8988T (cell line): ENCODE measurements around the gene ARHGAP26.

Experiments used
- DNase-seq: peaks from one replicate; pipeline ENCODE4 v3.0.0; 2011

ARHGAP26 gene

GRCh38 chr5:143180751-143181150, 410.6 kb downstream of the ARHGAP26 start:
- DNase-seq = no peak

DNA sequence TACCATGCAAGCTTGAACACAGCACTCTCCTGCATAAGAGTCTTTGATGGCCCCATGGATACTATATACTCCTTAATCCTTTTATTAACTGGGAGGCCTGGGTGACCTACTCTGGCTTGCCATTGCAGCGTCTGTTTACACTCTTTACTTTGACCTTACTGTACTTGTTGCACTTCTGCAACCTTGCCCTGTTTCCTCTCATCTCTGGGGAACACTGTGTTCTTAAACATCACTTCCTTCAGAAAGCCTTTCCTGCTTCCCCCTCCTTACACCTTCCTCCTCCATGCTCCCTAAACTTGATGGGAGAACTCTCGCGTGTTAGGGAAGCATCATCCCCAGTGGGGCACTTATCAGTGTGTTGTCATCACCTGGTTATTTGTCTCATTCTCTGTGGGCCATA, 411.0 kb downstream of the ARHGAP26 start:
- DNase-seq = no peak

GRCh38 chr5:143182106-143182505, 411.9 kb downstream of the ARHGAP26 start:
- no peak for DNase-seq

DNA sequence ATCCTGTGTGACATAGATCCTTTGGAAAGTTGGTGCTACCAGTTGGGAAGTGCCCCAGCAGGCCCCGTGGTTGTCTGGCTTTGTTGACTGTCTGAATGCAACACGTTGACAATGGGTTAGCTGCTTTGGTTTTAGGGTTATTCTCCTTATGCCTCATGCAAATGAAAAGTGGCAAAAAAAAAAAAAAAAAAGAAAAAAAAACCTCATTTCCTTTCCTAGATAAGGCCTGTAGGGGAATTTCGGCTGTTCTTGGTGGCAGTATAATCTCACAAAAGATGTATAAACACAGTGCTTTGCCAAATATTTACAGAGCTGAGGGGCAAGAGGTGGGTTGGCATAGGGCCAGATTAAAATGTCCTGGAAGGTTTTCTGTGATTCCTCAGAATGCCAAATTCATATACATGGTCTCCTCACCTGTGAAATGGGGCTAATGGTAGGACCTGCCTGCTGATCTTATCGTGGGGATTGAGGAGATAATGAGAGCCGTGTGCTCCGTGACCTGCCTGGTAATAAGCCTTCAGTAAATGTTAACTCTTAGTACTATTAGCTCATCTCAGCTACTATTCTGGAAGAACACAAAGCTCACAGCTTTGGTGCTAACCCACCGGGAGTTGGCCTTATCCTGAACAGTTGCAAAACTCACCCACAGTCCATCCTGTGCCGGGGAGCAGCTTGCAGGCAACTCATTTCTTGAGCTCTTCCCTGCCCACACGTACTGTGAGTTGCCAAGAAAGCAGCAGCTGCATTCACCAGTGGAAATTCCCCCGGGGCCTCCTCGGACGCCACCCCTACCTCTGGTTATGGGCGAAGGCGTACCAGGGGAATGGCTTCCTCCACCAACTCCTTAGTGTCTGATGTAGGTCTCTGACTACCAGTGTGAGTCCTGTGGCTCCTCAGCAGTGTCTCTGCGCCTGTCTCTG, 413.0 kb downstream of the ARHGAP26 start:
- no peak for DNase-seq

GRCh38 chr5:143183989-143184388, 413.8 kb downstream of the ARHGAP26 start:
- DNase-seq = no peak

GRCh38 chr5:143186623-143187022, 416.4 kb downstream of the ARHGAP26 start:
- DNase-seq = no peak

GRCh38 chr5:143187495-143187894, 417.3 kb downstream of the ARHGAP26 start:
- DNase-seq = no peak

- DNase-seq = no peak
Measured at GRCh38 chr5:143188083-143188482, 417.9 kb downstream of the ARHGAP26 start.

- DNase-seq = no peak
Measured at GRCh38 chr5:143188692-143189091, 418.5 kb downstream of the ARHGAP26 start.

- DNase-seq = no peak
Measured at GRCh38 chr5:143190260-143190810, 420.2 kb downstream of the ARHGAP26 start.

DNA sequence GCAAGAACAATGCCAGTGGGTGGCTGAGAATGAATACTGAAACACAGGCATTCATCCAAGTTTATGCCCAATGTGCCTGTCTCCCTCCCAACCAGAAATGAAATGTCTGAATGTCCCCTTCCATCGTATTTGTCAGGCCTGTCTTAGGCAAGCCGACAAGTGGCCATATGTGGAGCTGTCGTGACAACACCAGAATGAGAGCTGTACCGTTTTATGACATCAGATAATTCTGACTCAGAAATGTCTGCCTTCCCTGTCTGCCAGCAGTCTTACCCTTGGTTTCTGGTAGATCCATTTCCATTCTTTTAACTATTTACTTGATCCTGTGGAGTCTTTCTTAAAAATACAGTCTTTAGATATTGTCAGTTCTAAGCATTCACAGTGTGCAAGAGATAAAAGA, 421.5 kb downstream of the ARHGAP26 start:
- DNase-seq = no peak

DNA sequence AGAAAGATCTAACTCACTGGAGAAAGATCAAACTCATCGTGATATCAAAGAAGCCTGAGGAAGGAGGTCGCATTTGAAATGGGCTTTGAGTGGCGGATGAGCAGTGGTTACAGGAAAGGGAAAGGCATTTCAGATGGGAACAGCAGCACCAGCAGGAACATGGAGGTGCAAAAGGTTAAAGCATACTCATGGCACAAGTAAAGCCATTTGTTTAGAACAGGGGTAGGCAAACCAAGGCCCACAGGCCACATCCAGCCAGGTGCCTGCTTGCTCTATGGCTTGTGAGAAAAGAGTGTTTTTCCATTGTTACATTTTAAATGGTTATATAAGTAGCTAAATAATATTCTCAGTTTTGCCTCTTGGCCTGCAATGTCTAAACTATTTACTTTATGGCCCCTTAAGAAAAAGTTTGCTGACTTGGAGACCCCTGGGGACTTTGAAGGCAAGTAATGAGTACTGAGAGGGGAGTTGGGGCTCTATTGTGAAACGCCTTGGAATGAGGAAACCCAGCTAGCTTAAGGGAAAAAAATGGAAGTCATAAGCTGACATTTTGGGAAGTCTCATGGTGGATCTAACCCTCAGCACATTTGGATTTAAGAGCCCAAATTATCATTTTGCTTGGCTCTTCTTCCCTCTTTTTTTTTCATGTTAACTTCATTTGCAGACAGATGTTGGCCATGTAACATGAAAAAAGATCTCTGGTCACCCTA, 422.2 kb downstream of the ARHGAP26 start:
- DNase-seq = no peak

DNA sequence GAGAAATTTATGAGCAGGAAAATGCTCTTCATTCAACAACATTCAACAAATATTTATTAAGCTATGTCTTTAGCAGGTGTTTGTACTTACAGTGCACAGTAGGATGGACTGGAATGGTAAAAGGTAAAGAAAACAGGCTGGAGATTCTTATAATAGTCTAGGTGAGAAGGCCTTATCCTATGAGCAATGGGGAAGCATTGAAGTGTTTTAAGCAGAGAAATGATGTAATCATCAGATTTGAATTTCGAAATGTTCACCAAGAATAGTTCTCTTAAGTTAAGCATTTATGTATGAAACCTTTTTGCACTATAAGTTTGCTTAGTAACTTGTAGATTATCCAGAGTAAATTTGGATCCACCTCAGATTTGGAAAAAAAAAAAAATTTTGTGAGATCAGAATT, 424.0 kb downstream of the ARHGAP26 start:
- no peak for DNase-seq

DNA sequence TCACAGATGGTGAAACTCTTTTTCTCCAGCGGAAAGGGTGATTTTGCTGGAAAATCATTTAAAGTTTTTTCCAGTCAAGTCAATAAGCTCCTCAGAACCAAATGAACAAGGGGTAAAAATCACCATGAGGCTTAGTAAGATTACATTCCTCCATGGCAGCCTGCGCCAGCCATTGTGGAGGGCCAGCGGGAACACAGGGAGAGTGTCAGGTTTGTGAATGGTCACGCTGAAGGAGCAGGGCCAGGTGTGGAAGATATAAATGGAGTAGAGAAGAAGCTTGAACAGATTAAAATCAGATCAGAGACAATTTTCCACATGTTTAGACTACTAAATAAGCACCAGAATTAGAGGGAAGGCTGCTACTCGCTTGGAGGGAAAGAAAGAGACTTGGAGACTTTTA, 424.5 kb downstream of the ARHGAP26 start:
- no peak for DNase-seq

DNA sequence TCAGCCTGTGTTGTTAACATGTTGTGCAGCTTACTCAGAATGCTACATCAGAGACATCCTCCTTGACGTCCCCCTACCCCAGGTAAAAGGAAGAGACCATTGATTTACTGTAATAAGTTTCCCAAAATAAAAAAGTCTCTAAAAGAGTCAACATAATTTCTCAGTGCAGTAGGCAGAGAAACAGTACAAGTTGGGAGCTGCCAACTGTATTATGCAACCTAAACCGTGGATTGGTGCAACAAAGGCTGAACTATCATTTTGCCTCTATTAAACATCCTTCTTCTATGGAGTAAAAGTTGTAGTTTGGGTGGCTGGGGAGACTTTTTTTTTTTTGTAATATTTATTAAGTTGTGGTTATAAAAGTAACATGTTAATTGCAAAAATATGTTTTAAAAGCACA, 425.3 kb downstream of the ARHGAP26 start:
- no peak for DNase-seq

DNA sequence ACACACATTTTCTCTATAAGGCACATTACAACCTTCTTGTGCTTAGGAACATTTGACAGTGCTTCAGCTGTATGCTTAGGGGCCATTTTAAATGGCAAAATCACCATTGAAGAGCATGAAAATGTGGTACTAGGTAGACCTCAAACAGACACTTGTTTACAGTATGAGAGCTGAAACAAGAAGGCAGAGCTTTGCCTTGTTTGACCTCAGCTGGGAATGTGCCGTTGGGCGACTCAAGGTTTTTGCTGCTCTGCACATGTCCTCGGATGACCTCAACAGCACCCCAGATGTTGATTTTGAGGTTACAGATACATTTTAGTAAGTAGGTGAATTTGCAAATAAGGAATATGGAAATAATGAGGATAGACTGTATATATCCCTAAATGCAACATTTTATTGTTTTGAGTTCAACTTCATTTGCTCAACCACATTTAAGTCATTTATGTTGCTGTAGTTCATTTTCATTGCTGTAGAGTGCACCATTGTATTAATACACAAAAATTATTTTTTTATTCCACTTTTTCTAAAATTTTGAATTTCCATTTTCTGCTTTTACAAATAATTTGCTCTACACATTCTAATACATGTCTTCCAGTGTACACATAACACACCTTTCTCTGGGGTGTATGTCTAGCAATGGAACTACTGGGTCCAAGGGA, 426.6 kb downstream of the ARHGAP26 start:
- DNase-seq = no peak

DNA sequence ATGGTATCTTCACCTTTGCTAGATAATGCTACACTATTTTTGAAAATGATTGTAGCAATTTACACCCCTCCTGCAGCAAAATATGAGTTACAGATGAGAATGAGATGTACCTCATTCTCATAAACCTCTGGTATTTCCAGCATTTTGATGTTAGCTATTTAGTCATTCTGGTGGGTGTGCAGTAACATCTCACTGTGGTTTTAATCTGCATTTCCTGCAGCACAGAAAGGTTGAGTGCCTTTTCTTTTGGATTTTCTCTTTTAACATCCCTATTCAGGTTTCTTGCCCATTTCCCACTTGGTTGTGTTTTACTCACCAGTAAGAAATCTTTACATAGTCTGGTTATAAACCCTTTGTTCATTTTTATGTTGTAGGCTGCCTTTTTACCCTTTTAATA, 427.1 kb downstream of the ARHGAP26 start:
- DNase-seq = no peak

DNA sequence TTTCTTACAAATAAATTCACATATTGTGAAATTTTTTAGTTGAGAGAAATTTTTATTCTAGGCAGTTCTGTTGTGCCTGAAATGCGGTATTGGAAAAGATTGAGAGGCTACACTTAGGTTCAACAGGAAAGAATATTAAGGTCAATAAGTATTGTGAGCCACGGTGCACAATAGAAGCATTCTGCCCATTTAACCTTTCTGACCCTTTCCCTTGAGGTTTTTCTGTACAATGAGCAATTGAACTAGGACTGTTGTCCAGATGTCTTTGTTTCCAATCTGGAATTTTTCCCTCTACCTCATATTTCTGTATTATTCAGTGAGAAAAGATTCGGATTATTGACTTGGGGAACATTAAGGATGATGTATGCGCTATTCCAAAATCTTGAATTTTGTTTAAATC, 428.2 kb downstream of the ARHGAP26 start:
- no peak for DNase-seq

DNA sequence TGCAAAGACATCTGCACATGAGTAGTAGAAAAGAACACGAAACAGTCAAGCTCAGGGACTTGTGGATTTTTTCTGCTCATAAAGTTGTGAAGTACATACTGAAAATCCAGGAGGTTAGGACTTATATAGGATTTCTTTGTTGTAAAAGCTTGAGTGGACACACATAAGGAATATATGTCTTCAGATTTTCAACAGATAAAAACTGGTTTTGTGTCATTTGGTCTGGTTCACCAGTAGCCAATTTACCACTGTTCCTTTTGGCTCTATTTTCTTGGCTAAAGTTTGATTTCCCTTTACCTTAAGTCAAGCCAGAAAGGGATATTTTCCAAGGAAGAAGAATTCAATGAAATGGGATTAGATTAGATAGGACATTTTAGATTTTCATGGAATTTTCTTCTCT, 429.0 kb downstream of the ARHGAP26 start:
- no peak for DNase-seq

DNA sequence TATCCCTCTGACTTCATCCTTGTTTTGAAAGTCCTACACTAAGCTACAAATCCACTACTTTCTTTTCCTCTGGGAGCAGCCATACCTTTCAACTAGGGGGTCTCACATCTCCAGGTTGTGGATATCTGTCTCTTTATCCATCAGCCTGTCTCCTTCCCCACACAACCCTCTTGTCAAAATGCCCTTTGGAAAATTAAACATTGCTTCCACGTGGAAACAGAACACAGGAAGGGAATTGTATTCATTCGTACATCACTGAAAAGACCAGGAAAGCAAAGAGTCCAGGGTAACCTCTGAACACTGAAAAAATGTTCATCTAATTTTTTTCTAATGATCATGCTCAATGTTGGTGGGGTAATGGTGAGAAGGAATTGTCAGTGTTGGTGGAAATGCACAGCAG, 429.7 kb downstream of the ARHGAP26 start:
- DNase-seq = no peak

GRCh38 chr5:143200781-143201398, 430.7 kb downstream of the ARHGAP26 start:
- no peak for DNase-seq

GRCh38 chr5:143201589-143201988, 431.4 kb downstream of the ARHGAP26 start:
- no peak for DNase-seq
